ENCODE data around the gene ITSN1. TPM values are rescaled to one million over a fixed set of nuclear protein-coding genes. Genes with fewer than 3 reads are reported as not detected.
A peak's percentile ranks its signal among the peaks of the same experiment; 100 is the strongest.

Gene ITSN1
- total and polyA plus RNA-seq, 2 experiments from 2014 or later: 77.9 to 95.7 TPM

DNA sequence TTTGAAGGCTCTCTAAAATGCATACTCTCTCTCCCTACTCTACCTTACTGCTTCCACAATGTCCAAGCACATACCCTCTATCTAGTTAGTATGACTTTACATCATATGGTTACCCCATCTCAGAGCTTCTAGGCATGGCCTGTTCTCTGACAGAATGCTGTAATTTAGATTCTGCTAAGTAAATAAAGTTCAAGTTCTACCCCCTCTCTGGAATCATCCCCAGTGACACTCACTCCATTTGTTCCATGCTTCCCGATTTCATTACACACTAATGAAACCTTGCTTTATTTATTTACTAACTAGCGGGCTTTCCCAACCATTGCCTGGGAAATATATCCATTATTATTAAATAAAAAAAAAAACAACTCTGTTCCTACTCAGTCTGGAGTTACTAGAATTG is 8.0 kb upstream of the ITSN1 start (continued):
- TF ChIP-seq STAT1 (IDR thresholded peaks at IDR 0.05; ENCODE audit: unreplicated experiment) (no peak), CREB1 (CRISPR knock-in tag; IDR thresholded peaks at IDR 0.05; ENCODE audit: low read depth) (no peak), ZNF331 (CRISPR knock-in tag; IDR thresholded peaks at IDR 0.05; ENCODE audit: low read depth) (no peak)

DNA sequence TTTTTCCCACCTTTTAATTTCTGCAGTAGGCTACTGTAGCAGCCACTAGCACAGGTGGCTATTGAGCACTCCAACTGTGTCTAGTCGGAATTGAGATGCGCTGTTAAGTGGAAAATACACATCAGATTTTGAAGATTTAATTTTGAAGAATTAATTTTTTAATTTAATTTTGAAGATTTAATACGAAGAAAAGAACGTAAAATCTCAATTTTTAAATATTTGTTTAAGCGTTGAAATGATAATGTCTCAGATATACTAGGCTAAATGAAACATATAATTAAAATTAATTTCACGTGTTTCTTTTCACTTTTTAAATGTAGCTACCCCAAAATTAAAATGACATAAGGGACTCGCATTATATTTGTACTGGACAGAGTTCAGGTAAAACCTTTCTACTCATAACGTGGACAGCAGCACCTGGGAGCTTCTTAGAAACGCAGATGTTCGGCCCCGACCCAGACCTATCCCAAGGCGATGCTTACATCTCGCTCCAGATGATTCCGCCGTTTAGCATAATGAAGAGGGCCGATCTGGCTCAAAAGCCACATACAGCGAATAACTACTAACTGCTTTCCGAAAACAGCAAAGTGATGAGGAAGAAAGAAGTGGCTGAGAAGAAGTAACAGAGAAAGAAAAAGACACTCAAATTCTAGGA is 1.5 kb upstream of the ITSN1 start:
- no peaks in the 10 kb centered on the region for H3K9me2 ChIP-seq (ENCODE audit: insufficient read depth)
- peaks cover 2% of the 10 kb centered on the region; the same call in 2 of the 3 replicates for H3K36me3 Mint-ChIP-seq (ENCODE audit: low read depth)
- H3F3A ChIP-seq (replicated peaks; ENCODE audit: low read depth): no peaks in the 10 kb centered on the region
- peak overlapping the region; percentile 88 for H3K4me3 Mint-ChIP-seq
- H3K27me3 ChIP-seq (ENCODE audit: insufficient read depth): no peaks in the 10 kb centered on the region
- peaks cover 62% of the 10 kb centered on the region for H3K79me2 ChIP-seq (replicated peaks; ENCODE audit: insufficient read depth)
- peaks cover 28% of the 10 kb centered on the region for H3K4me1 ChIP-seq (ENCODE audit: insufficient read depth)
- peak overlapping the region; percentile 91 for H3K27ac ChIP-seq (ENCODE audit: low read depth)
- ATAC-seq (0 out of 3 replicates have a peak, but pooled peaks have one; percentile 1), DNase-seq (ENCODE audit: low spot score) (peak; percentile 53)
- peaks cover 4% of the 10 kb centered on the region for H4K20me1 ChIP-seq (replicated peaks; ENCODE audit: insufficient read depth)
- H3K4me2 ChIP-seq: peak overlapping the region; percentile 87
- peaks cover 2% of the 10 kb centered on the region for H3K27me3 Mint-ChIP-seq (ENCODE audit: insufficient read depth, low read depth, poor library complexity)
- peak overlapping the region; percentile 69 for H3K4me3 ChIP-seq
- H3K27ac Mint-ChIP-seq: peak overlapping the region; percentile 91
- H2AFZ ChIP-seq: peak overlapping the region; percentile 53; the same call in 1 of the 2 replicates
- no peaks in the 10 kb centered on the region for H3K36me3 ChIP-seq (ENCODE audit: insufficient read depth)
- peaks cover 20% of the 10 kb centered on the region for H3K4me1 Mint-ChIP-seq
- no peaks in the 10 kb centered on the region for H3K9me3 Mint-ChIP-seq
- no peak for TF ChIP-seq ZNF114 (CRISPR knock-in tag; IDR thresholded peaks at IDR 0.05)
- TF ChIP-seq, protein P1, sequence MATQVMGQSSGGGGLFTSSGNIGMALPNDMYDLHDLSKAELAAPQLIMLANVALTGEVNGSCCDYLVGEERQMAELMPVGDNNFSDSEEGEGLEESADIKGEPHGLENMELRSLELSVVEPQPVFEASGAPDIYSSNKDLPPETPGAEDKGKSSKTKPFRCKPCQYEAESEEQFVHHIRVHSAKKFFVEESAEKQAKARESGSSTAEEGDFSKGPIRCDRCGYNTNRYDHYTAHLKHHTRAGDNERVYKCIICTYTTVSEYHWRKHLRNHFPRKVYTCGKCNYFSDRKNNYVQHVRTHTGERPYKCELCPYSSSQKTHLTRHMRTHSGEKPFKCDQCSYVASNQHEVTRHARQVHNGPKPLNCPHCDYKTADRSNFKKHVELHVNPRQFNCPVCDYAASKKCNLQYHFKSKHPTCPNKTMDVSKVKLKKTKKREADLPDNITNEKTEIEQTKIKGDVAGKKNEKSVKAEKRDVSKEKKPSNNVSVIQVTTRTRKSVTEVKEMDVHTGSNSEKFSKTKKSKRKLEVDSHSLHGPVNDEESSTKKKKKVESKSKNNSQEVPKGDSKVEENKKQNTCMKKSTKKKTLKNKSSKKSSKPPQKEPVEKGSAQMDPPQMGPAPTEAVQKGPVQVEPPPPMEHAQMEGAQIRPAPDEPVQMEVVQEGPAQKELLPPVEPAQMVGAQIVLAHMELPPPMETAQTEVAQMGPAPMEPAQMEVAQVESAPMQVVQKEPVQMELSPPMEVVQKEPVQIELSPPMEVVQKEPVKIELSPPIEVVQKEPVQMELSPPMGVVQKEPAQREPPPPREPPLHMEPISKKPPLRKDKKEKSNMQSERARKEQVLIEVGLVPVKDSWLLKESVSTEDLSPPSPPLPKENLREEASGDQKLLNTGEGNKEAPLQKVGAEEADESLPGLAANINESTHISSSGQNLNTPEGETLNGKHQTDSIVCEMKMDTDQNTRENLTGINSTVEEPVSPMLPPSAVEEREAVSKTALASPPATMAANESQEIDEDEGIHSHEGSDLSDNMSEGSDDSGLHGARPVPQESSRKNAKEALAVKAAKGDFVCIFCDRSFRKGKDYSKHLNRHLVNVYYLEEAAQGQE (IDR thresholded peaks at IDR 0.05; ENCODE audit: unreplicated experiment): no peak
- TF ChIP-seq ZNF331 (CRISPR knock-in tag; IDR thresholded peaks at IDR 0.05; ENCODE audit: low read depth): no peak
- TF ChIP-seq EZH2 (IDR thresholded peaks at IDR 0.05; ENCODE audit: low read depth, unreplicated experiment): no peak
- TF ChIP-seq, protein P2, sequence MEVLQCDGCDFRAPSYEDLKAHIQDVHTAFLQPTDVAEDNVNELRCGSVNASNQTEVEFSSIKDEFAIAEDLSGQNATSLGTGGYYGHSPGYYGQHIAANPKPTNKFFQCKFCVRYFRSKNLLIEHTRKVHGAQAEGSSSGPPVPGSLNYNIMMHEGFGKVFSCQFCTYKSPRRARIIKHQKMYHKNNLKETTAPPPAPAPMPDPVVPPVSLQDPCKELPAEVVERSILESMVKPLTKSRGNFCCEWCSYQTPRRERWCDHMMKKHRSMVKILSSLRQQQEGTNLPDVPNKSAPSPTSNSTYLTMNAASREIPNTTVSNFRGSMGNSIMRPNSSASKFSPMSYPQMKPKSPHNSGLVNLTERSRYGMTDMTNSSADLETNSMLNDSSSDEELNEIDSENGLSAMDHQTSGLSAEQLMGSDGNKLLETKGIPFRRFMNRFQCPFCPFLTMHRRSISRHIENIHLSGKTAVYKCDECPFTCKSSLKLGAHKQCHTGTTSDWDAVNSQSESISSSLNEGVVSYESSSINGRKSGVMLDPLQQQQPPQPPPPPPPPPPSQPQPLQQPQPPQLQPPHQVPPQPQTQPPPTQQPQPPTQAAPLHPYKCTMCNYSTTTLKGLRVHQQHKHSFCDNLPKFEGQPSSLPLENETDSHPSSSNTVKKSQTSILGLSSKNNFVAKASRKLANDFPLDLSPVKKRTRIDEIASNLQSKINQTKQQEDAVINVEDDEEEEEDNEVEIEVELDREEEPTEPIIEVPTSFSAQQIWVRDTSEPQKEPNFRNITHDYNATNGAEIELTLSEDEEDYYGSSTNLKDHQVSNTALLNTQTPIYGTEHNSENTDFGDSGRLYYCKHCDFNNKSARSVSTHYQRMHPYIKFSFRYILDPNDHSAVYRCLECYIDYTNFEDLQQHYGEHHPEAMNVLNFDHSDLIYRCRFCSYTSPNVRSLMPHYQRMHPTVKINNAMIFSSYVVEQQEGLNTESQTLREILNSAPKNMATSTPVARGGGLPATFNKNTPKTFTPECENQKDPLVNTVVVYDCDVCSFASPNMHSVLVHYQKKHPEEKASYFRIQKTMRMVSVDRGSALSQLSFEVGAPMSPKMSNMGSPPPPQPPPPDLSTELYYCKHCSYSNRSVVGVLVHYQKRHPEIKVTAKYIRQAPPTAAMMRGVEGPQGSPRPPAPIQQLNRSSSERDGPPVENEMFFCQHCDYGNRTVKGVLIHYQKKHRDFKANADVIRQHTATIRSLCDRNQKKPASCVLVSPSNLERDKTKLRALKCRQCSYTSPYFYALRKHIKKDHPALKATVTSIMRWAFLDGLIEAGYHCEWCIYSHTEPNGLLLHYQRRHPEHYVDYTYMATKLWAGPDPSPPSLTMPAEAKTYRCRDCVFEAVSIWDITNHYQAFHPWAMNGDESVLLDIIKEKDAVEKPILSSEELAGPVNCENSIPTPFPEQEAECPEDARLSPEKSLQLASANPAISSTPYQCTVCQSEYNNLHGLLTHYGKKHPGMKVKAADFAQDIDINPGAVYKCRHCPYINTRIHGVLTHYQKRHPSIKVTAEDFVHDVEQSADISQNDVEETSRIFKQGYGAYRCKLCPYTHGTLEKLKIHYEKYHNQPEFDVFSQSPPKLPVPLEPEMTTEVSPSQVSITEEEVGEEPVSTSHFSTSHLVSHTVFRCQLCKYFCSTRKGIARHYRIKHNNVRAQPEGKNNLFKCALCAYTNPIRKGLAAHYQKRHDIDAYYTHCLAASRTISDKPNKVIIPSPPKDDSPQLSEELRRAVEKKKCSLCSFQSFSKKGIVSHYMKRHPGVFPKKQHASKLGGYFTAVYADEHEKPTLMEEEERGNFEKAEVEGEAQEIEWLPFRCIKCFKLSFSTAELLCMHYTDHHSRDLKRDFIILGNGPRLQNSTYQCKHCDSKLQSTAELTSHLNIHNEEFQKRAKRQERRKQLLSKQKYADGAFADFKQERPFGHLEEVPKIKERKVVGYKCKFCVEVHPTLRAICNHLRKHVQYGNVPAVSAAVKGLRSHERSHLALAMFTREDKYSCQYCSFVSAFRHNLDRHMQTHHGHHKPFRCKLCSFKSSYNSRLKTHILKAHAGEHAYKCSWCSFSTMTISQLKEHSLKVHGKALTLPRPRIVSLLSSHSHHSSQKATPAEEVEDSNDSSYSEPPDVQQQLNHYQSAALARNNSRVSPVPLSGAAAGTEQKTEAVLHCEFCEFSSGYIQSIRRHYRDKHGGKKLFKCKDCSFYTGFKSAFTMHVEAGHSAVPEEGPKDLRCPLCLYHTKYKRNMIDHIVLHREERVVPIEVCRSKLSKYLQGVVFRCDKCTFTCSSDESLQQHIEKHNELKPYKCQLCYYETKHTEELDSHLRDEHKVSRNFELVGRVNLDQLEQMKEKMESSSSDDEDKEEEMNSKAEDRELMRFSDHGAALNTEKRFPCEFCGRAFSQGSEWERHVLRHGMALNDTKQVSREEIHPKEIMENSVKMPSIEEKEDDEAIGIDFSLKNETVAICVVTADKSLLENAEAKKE (CRISPR knock-in tag; IDR thresholded peaks at IDR 0.05): no peak
- TF ChIP-seq STAT1 (IDR thresholded peaks at IDR 0.05; ENCODE audit: unreplicated experiment): no peak
- TF ChIP-seq, protein P3, sequence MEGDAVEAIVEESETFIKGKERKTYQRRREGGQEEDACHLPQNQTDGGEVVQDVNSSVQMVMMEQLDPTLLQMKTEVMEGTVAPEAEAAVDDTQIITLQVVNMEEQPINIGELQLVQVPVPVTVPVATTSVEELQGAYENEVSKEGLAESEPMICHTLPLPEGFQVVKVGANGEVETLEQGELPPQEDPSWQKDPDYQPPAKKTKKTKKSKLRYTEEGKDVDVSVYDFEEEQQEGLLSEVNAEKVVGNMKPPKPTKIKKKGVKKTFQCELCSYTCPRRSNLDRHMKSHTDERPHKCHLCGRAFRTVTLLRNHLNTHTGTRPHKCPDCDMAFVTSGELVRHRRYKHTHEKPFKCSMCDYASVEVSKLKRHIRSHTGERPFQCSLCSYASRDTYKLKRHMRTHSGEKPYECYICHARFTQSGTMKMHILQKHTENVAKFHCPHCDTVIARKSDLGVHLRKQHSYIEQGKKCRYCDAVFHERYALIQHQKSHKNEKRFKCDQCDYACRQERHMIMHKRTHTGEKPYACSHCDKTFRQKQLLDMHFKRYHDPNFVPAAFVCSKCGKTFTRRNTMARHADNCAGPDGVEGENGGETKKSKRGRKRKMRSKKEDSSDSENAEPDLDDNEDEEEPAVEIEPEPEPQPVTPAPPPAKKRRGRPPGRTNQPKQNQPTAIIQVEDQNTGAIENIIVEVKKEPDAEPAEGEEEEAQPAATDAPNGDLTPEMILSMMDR (conservative IDR thresholded peaks at IDR 0.05; ENCODE audit: low read depth in 2 of 2): no peak
- TF ChIP-seq EZH2phosphoT487 (IDR thresholded peaks at IDR 0.05; ENCODE audit: unreplicated experiment): no peak
- no peak for TF ChIP-seq NANOG (IDR thresholded peaks at IDR 0.05; ENCODE audit: borderline replicate concordance)
- TF ChIP-seq, protein P4, sequence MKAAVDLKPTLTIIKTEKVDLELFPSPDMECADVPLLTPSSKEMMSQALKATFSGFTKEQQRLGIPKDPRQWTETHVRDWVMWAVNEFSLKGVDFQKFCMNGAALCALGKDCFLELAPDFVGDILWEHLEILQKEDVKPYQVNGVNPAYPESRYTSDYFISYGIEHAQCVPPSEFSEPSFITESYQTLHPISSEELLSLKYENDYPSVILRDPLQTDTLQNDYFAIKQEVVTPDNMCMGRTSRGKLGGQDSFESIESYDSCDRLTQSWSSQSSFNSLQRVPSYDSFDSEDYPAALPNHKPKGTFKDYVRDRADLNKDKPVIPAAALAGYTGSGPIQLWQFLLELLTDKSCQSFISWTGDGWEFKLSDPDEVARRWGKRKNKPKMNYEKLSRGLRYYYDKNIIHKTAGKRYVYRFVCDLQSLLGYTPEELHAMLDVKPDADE (IDR thresholded peaks at IDR 0.05): no peak
- no peak for TF ChIP-seq CREB1 (CRISPR knock-in tag; IDR thresholded peaks at IDR 0.05; ENCODE audit: low read depth)
- TF ChIP-seq JUNB (IDR thresholded peaks at IDR 0.05; ENCODE audit: unreplicated experiment): no peak
